ENCODE results near the gene ITGB3.

ITGB3 gene

GRCh38 chr17:47304186-47304585 lies 50.6 kb downstream of the ITGB3 start:
- no peak for DNase-seq

- no peak for DNase-seq
Measured at GRCh38 chr17:47305302-47305923, 51.8 kb downstream of the ITGB3 start.

GRCh38 chr17:47310186-47310733 lies 56.6 kb downstream of the ITGB3 start:
- no peak for DNase-seq

- DNase-seq, result no peak
Measured at GRCh38 chr17:47311420-47311819, 57.8 kb downstream of the ITGB3 start.

- DNase-seq, result peak; percentile 64
Measured at GRCh38 chr17:47315451-47316266, 62.0 kb downstream of the ITGB3 start.

GRCh38 chr17:47316311-47316710 lies 62.7 kb downstream of the ITGB3 start:
- DNase-seq, result no peak

- DNase-seq, result no peak
Measured at GRCh38 chr17:47317119-47317518, 63.5 kb downstream of the ITGB3 start.

GRCh38 chr17:47318197-47318918 lies 64.7 kb downstream of the ITGB3 start:
- no peak for DNase-seq

GRCh38 chr17:47320879-47321502 lies 67.4 kb downstream of the ITGB3 start:
- DNase-seq, result no peak

- DNase-seq, result peak; percentile 74
Measured at GRCh38 chr17:47323382-47324223, 70.0 kb downstream of the ITGB3 start, which contains the start of gene EFCAB13. Gene EFCAB13, plus strand, starts transcription at chr17:47323955. Its CDS starts 4,399 bp downstream, at chr17:47328354.

- DNase-seq, result peak; percentile 25
Measured at GRCh38 chr17:47324224-47325020, 70.8 kb downstream of the ITGB3 start.

GRCh38 chr17:47325176-47325575 lies 71.5 kb downstream of the ITGB3 start:
- no peak for DNase-seq

GRCh38 chr17:47330548-47330947 lies 76.9 kb downstream of the ITGB3 start:
- no peak for DNase-seq

GRCh38 chr17:47332287-47332686 lies 78.7 kb downstream of the ITGB3 start:
- DNase-seq, result no peak

- no peak for DNase-seq
Measured at GRCh38 chr17:47335101-47335936, 81.7 kb downstream of the ITGB3 start.

- DNase-seq, result no peak
Measured at GRCh38 chr17:47338026-47338425, 84.4 kb downstream of the ITGB3 start.

- DNase-seq, result no peak
Measured at GRCh38 chr17:47352848-47353247, 99.2 kb downstream of the ITGB3 start.

- no peak for DNase-seq
Measured at GRCh38 chr17:47358652-47359051, 105.0 kb downstream of the ITGB3 start.
